GM23338 (cell line): ENCODE data around the gene TNS1. TPM values are rescaled to one million over a fixed set of nuclear protein-coding genes. Genes with fewer than 3 reads are reported as not detected.

Source experiments
- ATAC-seq: fragments of 200-7000 bp; cut with Tn5 transposase; 3 replicates; pipeline ENCODE4 v1.9.1; 2020
- DNase-seq: peaks from one replicate; pipeline ENCODE4 v3.0.0-alpha.2; 2015; ENCODE audit warnings: low spot score
- H2AFZ ChIP-seq: fragments of 200-600 bp; sonication (generic); 2 replicates; pipeline ENCODE4 v1.8.0; 2016; ENCODE audit warnings: antibody characterized with exemption, mild to moderate bottlenecking, moderate library complexity
- H3F3A ChIP-seq: fragments of 200-600 bp; sonication (generic); replicated peaks from 2 replicates; pipeline ENCODE4 v1.8.0; 2017; ENCODE audit warnings: antibody characterized with exemption, mixed run types, low read depth
- H3K27ac ChIP-seq: fragments of 200-600 bp; sonication (generic); 2 replicates; pipeline ENCODE4 v1.6.1; 2016; ENCODE audit warnings: low read depth
- H3K27me3 ChIP-seq: fragments of 200-600 bp; sonication (generic); 2 replicates; pipeline ENCODE4 v1.8.0; 2016; ENCODE audit warnings: mild to moderate bottlenecking, mixed run types, moderate library complexity; ENCODE audit not compliant: insufficient read depth
- H3K36me3 ChIP-seq: fragments of 200-600 bp; sonication (generic); 2 replicates; pipeline ENCODE4 v1.8.0; 2016; ENCODE audit warnings: mild to moderate bottlenecking; ENCODE audit not compliant: insufficient read depth
- H3K4me1 ChIP-seq: fragments of 200-600 bp; sonication (generic); 2 replicates; pipeline ENCODE4 v1.8.0; 2016; ENCODE audit warnings: mild to moderate bottlenecking, moderate library complexity; ENCODE audit not compliant: insufficient read depth
- H3K4me2 ChIP-seq: fragments of 200-600 bp; sonication (generic); 2 replicates; pipeline ENCODE4 v1.7.1; 2017; ENCODE audit warnings: mixed run types
- H3K4me3 ChIP-seq: fragments of 200-600 bp; sonication (generic); 2 replicates; pipeline ENCODE4 v1.6.1; 2016; ENCODE audit warnings: mixed run types
- H3K79me2 ChIP-seq: fragments of 200-600 bp; sonication (generic); replicated peaks from 2 replicates; pipeline ENCODE4 v1.8.0; 2017; ENCODE audit warnings: mild to moderate bottlenecking; ENCODE audit not compliant: insufficient read depth
- H3K9me2 ChIP-seq: fragments of 200-600 bp; sonication (generic); 2 replicates; pipeline ENCODE4 v1.8.0; 2017; ENCODE audit not compliant: insufficient read depth
- H4K20me1 ChIP-seq: fragments of 200-600 bp; sonication (generic); replicated peaks from 2 replicates; pipeline ENCODE4 v1.8.0; 2017; ENCODE audit warnings: mild to moderate bottlenecking; ENCODE audit not compliant: insufficient read depth
- H3K27ac Mint-ChIP-seq: 2 replicates; pipeline ENCODE4 v1.8.0; 2020; ENCODE audit warnings: inconsistent platforms, mild to moderate bottlenecking, moderate library complexity, mixed read lengths
- H3K27me3 Mint-ChIP-seq: 3 replicates; pipeline ENCODE4 v1.8.0; 2022; ENCODE audit warnings: low read depth, mild to moderate bottlenecking, moderate library complexity, mixed read lengths, inconsistent platforms; ENCODE audit not compliant: insufficient read depth, poor library complexity
- H3K36me3 Mint-ChIP-seq: 3 replicates; pipeline ENCODE4 v1.8.0; 2021; ENCODE audit warnings: low read depth, mild to moderate bottlenecking, inconsistent platforms, moderate library complexity, mixed read lengths
- H3K4me1 Mint-ChIP-seq: 3 replicates; pipeline ENCODE4 v1.8.0; 2020; ENCODE audit warnings: mild to moderate bottlenecking, inconsistent platforms, mixed read lengths
- H3K4me3 Mint-ChIP-seq: 3 replicates; pipeline ENCODE4 v1.8.0; 2021; ENCODE audit warnings: moderate library complexity, mild to moderate bottlenecking, inconsistent platforms, mixed read lengths
- H3K9me3 Mint-ChIP-seq: 3 replicates; pipeline ENCODE4 v1.8.0; 2020; ENCODE audit warnings: moderate library complexity, mild to moderate bottlenecking, inconsistent platforms, mixed read lengths
- CREB1 ChIP-seq: fragments of 250-450 bp; sonication (Bioruptor Pico); IDR thresholded peaks from 2 replicates; pipeline ENCODE4 v1.5.0; 2020; ENCODE audit warnings: low read depth, mild to moderate bottlenecking, moderate library complexity
- EZH2 ChIP-seq: fragments of 200-600 bp; sonication (generic); IDR thresholded peaks from one replicate; pipeline ENCODE4 v1.8.0; 2017; ENCODE audit warnings: antibody characterized with exemption, mild to moderate bottlenecking, low read depth; ENCODE audit not compliant: unreplicated experiment
- EZH2phosphoT487 ChIP-seq: fragments of 200-600 bp; sonication (generic); IDR thresholded peaks from one replicate; pipeline ENCODE4 v1.8.1; 2018; ENCODE audit warnings: antibody characterized with exemption; ENCODE audit not compliant: unreplicated experiment
- JUNB ChIP-seq: IDR thresholded peaks from one replicate; pipeline ENCODE4 v1.6.1; 2016; ENCODE audit warnings: antibody characterized with exemption; ENCODE audit not compliant: unreplicated experiment
- NANOG ChIP-seq: IDR thresholded peaks from 2 replicates; pipeline ENCODE4 v1.6.1; 2016; ENCODE audit warnings: antibody characterized with exemption, borderline replicate concordance
- POLR2AphosphoS5 ChIP-seq: IDR thresholded peaks from 2 replicates; pipeline ENCODE4 v1.6.1; 2016; ENCODE audit warnings: antibody characterized with exemption, low read depth
- STAT1 ChIP-seq: IDR thresholded peaks from one replicate; pipeline ENCODE4 v1.6.1; 2016; ENCODE audit warnings: antibody characterized with exemption; ENCODE audit not compliant: unreplicated experiment
- ZNF114 ChIP-seq: fragments of 250-450 bp; sonication (Bioruptor Pico); IDR thresholded peaks from 2 replicates; pipeline ENCODE4 v1.5.0; 2020; ENCODE audit warnings: mild to moderate bottlenecking, moderate library complexity
- ZNF331 ChIP-seq: fragments of 250-450 bp; sonication (Bioruptor Pico); IDR thresholded peaks from 2 replicates; pipeline ENCODE4 v1.5.0; 2020; ENCODE audit warnings: low read depth, mild to moderate bottlenecking, moderate library complexity
- polyA plus RNA-seq: library from polyadenylated mRNA; unstranded; fragments of >200 nt; fragmentation: Nextera tagmentation; extraction: Ambion mirVana; gene quantifications from 2 replicates; pipeline ENCODE4 v1.2.1, GENCODE V29; 2016
- total RNA-seq: library from RNA; depleted of rRNA; stranded (reverse); fragments of >200 nt; shearing (Covaris generic); gene quantifications from 2 replicates; pipeline ENCODE4 v1.2.3, GENCODE V29; 2014
- TF ChIP-seq, protein P1 (sequence below): fragments of 250-450 bp; sonication (Bioruptor Pico); IDR thresholded peaks from 2 replicates; pipeline ENCODE4 v1.5.0; 2020; ENCODE audit warnings: mild to moderate bottlenecking, moderate library complexity
- TF ChIP-seq, protein P2 (sequence below): IDR thresholded peaks from one replicate; pipeline ENCODE4 v1.6.1; 2018; ENCODE audit warnings: antibody characterized with exemption; ENCODE audit not compliant: unreplicated experiment
- TF ChIP-seq, protein P3 (sequence below), 2 experiments: fragments of 200-600 bp in 1 of 2; sonication (generic) in 1 of 2; conservative IDR thresholded peaks; 2 replicates each; pipeline versions ENCODE4 v1.5.1 to v1.6.1; 2016 to 2017; ENCODE audit warnings: antibody characterized with exemption in 2 of 2, low read depth in 2 of 2, mild to moderate bottlenecking in 2 of 2, moderate library complexity in 1 of 2
- TF ChIP-seq, protein P4 (sequence below): IDR thresholded peaks from 2 replicates; pipeline ENCODE4 v1.6.1; 2016; ENCODE audit warnings: antibody characterized with exemption

TNS1 gene
- total and polyA plus RNA-seq, 2 experiments from 2014 or later: 2.0 to 7.4 TPM

DNA sequence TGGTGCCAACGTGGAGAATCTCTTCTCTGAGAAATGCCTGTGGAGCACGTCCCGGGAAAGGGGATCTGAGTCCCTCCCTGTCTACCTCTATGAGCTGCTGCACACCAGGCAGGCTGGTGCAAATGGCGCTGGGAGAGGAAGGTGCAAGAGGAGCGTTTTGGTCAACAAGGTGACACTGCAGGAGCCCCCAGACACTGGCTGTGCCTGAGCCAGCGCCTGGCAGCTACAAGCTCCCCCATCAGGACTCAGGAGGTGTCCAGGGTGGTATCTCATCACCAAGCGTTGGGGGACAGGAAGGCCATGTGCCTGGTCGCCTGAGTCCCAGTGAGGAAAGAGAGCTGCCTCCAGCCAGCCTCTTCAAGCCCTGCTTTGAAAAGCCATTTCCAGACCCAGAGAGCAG lies 173.4 kb downstream of the TNS1 start:
- no peaks in the 10 kb centered on the region for H3K4me1 ChIP-seq
- no peaks in the 10 kb centered on the region for H3K79me2 ChIP-seq
- TF ChIP-seq ZNF114 (CRISPR knock-in tag) (no peak), ZNF331 (CRISPR knock-in tag) (no peak), CREB1 (CRISPR knock-in tag) (no peak), POLR2AphosphoS5 (no peak), EZH2phosphoT487 (no peak), NANOG (no peak), EZH2 (no peak), STAT1 (no peak), JUNB (no peak)
- TF ChIP-seq, protein P1, sequence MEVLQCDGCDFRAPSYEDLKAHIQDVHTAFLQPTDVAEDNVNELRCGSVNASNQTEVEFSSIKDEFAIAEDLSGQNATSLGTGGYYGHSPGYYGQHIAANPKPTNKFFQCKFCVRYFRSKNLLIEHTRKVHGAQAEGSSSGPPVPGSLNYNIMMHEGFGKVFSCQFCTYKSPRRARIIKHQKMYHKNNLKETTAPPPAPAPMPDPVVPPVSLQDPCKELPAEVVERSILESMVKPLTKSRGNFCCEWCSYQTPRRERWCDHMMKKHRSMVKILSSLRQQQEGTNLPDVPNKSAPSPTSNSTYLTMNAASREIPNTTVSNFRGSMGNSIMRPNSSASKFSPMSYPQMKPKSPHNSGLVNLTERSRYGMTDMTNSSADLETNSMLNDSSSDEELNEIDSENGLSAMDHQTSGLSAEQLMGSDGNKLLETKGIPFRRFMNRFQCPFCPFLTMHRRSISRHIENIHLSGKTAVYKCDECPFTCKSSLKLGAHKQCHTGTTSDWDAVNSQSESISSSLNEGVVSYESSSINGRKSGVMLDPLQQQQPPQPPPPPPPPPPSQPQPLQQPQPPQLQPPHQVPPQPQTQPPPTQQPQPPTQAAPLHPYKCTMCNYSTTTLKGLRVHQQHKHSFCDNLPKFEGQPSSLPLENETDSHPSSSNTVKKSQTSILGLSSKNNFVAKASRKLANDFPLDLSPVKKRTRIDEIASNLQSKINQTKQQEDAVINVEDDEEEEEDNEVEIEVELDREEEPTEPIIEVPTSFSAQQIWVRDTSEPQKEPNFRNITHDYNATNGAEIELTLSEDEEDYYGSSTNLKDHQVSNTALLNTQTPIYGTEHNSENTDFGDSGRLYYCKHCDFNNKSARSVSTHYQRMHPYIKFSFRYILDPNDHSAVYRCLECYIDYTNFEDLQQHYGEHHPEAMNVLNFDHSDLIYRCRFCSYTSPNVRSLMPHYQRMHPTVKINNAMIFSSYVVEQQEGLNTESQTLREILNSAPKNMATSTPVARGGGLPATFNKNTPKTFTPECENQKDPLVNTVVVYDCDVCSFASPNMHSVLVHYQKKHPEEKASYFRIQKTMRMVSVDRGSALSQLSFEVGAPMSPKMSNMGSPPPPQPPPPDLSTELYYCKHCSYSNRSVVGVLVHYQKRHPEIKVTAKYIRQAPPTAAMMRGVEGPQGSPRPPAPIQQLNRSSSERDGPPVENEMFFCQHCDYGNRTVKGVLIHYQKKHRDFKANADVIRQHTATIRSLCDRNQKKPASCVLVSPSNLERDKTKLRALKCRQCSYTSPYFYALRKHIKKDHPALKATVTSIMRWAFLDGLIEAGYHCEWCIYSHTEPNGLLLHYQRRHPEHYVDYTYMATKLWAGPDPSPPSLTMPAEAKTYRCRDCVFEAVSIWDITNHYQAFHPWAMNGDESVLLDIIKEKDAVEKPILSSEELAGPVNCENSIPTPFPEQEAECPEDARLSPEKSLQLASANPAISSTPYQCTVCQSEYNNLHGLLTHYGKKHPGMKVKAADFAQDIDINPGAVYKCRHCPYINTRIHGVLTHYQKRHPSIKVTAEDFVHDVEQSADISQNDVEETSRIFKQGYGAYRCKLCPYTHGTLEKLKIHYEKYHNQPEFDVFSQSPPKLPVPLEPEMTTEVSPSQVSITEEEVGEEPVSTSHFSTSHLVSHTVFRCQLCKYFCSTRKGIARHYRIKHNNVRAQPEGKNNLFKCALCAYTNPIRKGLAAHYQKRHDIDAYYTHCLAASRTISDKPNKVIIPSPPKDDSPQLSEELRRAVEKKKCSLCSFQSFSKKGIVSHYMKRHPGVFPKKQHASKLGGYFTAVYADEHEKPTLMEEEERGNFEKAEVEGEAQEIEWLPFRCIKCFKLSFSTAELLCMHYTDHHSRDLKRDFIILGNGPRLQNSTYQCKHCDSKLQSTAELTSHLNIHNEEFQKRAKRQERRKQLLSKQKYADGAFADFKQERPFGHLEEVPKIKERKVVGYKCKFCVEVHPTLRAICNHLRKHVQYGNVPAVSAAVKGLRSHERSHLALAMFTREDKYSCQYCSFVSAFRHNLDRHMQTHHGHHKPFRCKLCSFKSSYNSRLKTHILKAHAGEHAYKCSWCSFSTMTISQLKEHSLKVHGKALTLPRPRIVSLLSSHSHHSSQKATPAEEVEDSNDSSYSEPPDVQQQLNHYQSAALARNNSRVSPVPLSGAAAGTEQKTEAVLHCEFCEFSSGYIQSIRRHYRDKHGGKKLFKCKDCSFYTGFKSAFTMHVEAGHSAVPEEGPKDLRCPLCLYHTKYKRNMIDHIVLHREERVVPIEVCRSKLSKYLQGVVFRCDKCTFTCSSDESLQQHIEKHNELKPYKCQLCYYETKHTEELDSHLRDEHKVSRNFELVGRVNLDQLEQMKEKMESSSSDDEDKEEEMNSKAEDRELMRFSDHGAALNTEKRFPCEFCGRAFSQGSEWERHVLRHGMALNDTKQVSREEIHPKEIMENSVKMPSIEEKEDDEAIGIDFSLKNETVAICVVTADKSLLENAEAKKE (CRISPR knock-in tag): no peak
- TF ChIP-seq, protein P2, sequence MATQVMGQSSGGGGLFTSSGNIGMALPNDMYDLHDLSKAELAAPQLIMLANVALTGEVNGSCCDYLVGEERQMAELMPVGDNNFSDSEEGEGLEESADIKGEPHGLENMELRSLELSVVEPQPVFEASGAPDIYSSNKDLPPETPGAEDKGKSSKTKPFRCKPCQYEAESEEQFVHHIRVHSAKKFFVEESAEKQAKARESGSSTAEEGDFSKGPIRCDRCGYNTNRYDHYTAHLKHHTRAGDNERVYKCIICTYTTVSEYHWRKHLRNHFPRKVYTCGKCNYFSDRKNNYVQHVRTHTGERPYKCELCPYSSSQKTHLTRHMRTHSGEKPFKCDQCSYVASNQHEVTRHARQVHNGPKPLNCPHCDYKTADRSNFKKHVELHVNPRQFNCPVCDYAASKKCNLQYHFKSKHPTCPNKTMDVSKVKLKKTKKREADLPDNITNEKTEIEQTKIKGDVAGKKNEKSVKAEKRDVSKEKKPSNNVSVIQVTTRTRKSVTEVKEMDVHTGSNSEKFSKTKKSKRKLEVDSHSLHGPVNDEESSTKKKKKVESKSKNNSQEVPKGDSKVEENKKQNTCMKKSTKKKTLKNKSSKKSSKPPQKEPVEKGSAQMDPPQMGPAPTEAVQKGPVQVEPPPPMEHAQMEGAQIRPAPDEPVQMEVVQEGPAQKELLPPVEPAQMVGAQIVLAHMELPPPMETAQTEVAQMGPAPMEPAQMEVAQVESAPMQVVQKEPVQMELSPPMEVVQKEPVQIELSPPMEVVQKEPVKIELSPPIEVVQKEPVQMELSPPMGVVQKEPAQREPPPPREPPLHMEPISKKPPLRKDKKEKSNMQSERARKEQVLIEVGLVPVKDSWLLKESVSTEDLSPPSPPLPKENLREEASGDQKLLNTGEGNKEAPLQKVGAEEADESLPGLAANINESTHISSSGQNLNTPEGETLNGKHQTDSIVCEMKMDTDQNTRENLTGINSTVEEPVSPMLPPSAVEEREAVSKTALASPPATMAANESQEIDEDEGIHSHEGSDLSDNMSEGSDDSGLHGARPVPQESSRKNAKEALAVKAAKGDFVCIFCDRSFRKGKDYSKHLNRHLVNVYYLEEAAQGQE: no peak
- TF ChIP-seq, protein P3, sequence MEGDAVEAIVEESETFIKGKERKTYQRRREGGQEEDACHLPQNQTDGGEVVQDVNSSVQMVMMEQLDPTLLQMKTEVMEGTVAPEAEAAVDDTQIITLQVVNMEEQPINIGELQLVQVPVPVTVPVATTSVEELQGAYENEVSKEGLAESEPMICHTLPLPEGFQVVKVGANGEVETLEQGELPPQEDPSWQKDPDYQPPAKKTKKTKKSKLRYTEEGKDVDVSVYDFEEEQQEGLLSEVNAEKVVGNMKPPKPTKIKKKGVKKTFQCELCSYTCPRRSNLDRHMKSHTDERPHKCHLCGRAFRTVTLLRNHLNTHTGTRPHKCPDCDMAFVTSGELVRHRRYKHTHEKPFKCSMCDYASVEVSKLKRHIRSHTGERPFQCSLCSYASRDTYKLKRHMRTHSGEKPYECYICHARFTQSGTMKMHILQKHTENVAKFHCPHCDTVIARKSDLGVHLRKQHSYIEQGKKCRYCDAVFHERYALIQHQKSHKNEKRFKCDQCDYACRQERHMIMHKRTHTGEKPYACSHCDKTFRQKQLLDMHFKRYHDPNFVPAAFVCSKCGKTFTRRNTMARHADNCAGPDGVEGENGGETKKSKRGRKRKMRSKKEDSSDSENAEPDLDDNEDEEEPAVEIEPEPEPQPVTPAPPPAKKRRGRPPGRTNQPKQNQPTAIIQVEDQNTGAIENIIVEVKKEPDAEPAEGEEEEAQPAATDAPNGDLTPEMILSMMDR (conservative IDR thresholded peaks at IDR 0.05; ENCODE audit: low read depth in 2 of 2): no peak
- TF ChIP-seq, protein P4, sequence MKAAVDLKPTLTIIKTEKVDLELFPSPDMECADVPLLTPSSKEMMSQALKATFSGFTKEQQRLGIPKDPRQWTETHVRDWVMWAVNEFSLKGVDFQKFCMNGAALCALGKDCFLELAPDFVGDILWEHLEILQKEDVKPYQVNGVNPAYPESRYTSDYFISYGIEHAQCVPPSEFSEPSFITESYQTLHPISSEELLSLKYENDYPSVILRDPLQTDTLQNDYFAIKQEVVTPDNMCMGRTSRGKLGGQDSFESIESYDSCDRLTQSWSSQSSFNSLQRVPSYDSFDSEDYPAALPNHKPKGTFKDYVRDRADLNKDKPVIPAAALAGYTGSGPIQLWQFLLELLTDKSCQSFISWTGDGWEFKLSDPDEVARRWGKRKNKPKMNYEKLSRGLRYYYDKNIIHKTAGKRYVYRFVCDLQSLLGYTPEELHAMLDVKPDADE: no peak
- no peak overlapping the region for H2AFZ ChIP-seq
- H3K9me3 Mint-ChIP-seq: no peaks in the 10 kb centered on the region; the same call in 2 of the 3 replicates
- no peaks in the 10 kb centered on the region for H3K27me3 ChIP-seq
- no peaks in the 10 kb centered on the region for H3F3A ChIP-seq
- H3K9me2 ChIP-seq: no peaks in the 10 kb centered on the region
- H3K27ac ChIP-seq: no peak overlapping the region
- H3K4me1 Mint-ChIP-seq: peaks cover 13% of the 10 kb centered on the region; the same call in 2 of the 3 replicates
- H3K36me3 Mint-ChIP-seq: no peaks in the 10 kb centered on the region; the same call in 2 of the 3 replicates
- no peaks in the 10 kb centered on the region for H3K36me3 ChIP-seq
- H4K20me1 ChIP-seq: no peaks in the 10 kb centered on the region
- no peak for ATAC-seq
- H3K27me3 Mint-ChIP-seq: peaks cover 2% of the 10 kb centered on the region
- no peak overlapping the region for H3K4me3 ChIP-seq
- no peak for DNase-seq
- no peak overlapping the region for H3K4me2 ChIP-seq
- H3K4me3 Mint-ChIP-seq: no peak overlapping the region
- H3K27ac Mint-ChIP-seq: no peak overlapping the region
